K562 (cell line): ENCODE data around the gene TRERF1. TPM values are rescaled to one million over a fixed set of nuclear protein-coding genes. Genes with fewer than 3 reads are reported as not detected.

Experiments used
- ATAC-seq: fragments of 200-7000 bp; cut with Tn5 transposase; 3 replicates; pipeline ENCODE4 v1.9.1; 2020; ENCODE audit warnings: moderate library complexity
- BruUV-seq: library from RNA; stranded (reverse); fragments of 400-500 nt; replicated peaks from 2 replicates; lab custom pipeline; 2021; lab: Mats Ljungman, UMichigan
- CTCF ChIA-PET: fragments of 300-600 bp; formaldehyde crosslinking; extraction: SDS; loops from one replicate; lab custom pipeline; 2021; ENCODE audit warnings: low intra/inter-chr PET ratio; lab: Yijun Ruan, JAX
- POLR2A ChIA-PET: fragments of 300-600, 350-650 bp; sonication (Branson Sonifier 250); formaldehyde crosslinking; extraction: SDS; loops from one replicate; lab custom pipeline; 2021; ENCODE audit warnings: antibody characterized with exemption, inconsistent platforms; lab: Yijun Ruan, JAX
- DNase-seq, 4 experiments: peaks; one replicate each; pipeline versions ENCODE4 v3.0.0 to v3.0.0-alpha.2; 2011 to 2018; ENCODE audit warnings: low spot score in 3 of 4, mixed read lengths in 3 of 4; ENCODE audit errors: extremely low read depth in 1 of 4
- FAIRE-seq: peaks from 2 replicates; lab custom pipeline; 2011; peaks lifted over from hg19 to GRCh38; lab: Jason Lieb, UNC
- H2AFZ ChIP-seq: 2 replicates; pipeline ENCODE4 v1.6.0; 2011; ENCODE audit warnings: low read depth, low read length, control low read depth, inconsistent platforms
- H3K27ac ChIP-seq: fragments of 200-600 bp; 3 replicates; pipeline ENCODE4 v1.8.0; 2011; ENCODE audit warnings: low read depth, mild to moderate bottlenecking, control low read depth, inconsistent platforms, low read length, moderate library complexity, mixed read lengths; ENCODE audit errors: extremely low read depth
- H3K27me3 ChIP-seq, 2 experiments: fragments of 300-600 bp in 1 of 2; 2 replicates in 1 of 2; 3 replicates in 1 of 2; pipeline versions ENCODE4 v1.6.0 to v1.8.0; 2011; ENCODE audit warnings: inconsistent platforms in 2 of 2, low read length in 2 of 2, mild to moderate bottlenecking in 1 of 2, mixed read lengths in 1 of 2, moderate library complexity in 1 of 2; ENCODE audit not compliant: control insufficient read depth in 2 of 2, insufficient read depth in 2 of 2
- H3K36me3 ChIP-seq: fragments of 300-600 bp; 3 replicates; pipeline ENCODE4 v1.8.0; 2011; ENCODE audit warnings: mild to moderate bottlenecking, low read length, inconsistent platforms; ENCODE audit not compliant: control insufficient read depth, insufficient read depth
- H3K4me1 ChIP-seq, 2 experiments: fragments of 200-600 bp in 1 of 2; replicated peaks in 1 of 2; 2 replicates in 1 of 2; 3 replicates in 1 of 2; pipeline versions ENCODE4 v1.5.1 to v1.8.0; 2011; ENCODE audit warnings: inconsistent platforms in 2 of 2, low read length in 2 of 2, mild to moderate bottlenecking in 1 of 2, mixed read lengths in 1 of 2, moderate library complexity in 1 of 2; ENCODE audit not compliant: control insufficient read depth in 2 of 2, insufficient read depth in 2 of 2
- H3K4me2 ChIP-seq: 2 replicates; pipeline ENCODE4 v1.6.1; 2011; ENCODE audit warnings: low read length, control low read depth, inconsistent platforms, mixed read lengths; ENCODE audit not compliant: insufficient read depth
- H3K4me3 ChIP-seq: fragments of 200-600 bp; sonication (generic), shearing (Covaris generic); 2 replicates; pipeline ENCODE4 v1.5.1; 2016; ENCODE audit warnings: control low read depth, inconsistent platforms
- H3K79me2 ChIP-seq: fragments of 200-600 bp; 3 replicates; pipeline ENCODE4 v1.8.0; 2011; ENCODE audit warnings: low read length, inconsistent platforms; ENCODE audit not compliant: control insufficient read depth, insufficient read depth
- H3K9ac ChIP-seq, 2 experiments: 2 replicates each; pipeline versions ENCODE4 v1.6.0 to v1.6.1; 2011; ENCODE audit warnings: low read depth in 2 of 2, low read length in 2 of 2, control low read depth in 1 of 2, inconsistent platforms in 1 of 2, mild to moderate bottlenecking in 1 of 2, mixed read lengths in 1 of 2; ENCODE audit not compliant: insufficient read depth in 1 of 2
- H3K9me1 ChIP-seq: one replicate; pipeline ENCODE4 v1.6.0; 2011; ENCODE audit warnings: inconsistent platforms, mild to moderate bottlenecking, low read length, moderate library complexity; ENCODE audit not compliant: control insufficient read depth, insufficient read depth
- H3K9me3 ChIP-seq: replicated peaks from 2 replicates; pipeline ENCODE4 v1.5.1; 2011; ENCODE audit warnings: low read depth, low read length, inconsistent platforms; ENCODE audit not compliant: control insufficient read depth, insufficient read depth
- H4K20me1 ChIP-seq: replicated peaks from 2 replicates; pipeline ENCODE4 v1.6.1; 2011; ENCODE audit warnings: low read length, inconsistent platforms, mixed read lengths; ENCODE audit not compliant: control insufficient read depth, insufficient read depth
- GTF2A2 ChIP-seq: IDR thresholded peaks from 2 replicates; pipeline ENCODE4 v1.6.1; 2016; ENCODE audit warnings: mild to moderate bottlenecking, missing genetic modification characterization, missing compliant biosample characterization
- RAD21 ChIP-seq, 2 experiments: fragments of 250-450 bp in 1 of 2; fragments of 450-650 bp in 1 of 2; sonication (Bioruptor Pico) in 1 of 2; formaldehyde crosslinking in 1 of 2; IDR thresholded peaks in 1 of 2; conservative IDR thresholded peaks in 1 of 2; 2 replicates each; pipeline versions ENCODE4 v1.4.0 to v1.8.0; 2020 to 2022; ENCODE audit warnings: mild to moderate bottlenecking in 2 of 2, moderate library complexity in 1 of 2
- WGBS: fragments of 100-300 bp; shearing (Covaris generic); methylation state at CpG from one replicate; pipeline ENCODE4 v1.1.6; 2016; ENCODE audit warnings: low coverage, mixed read lengths; ENCODE audit not compliant: insufficient coverage; ENCODE audit errors: missing lambda C conversion rate; 5-methylcytosine and 5-hydroxymethylcytosine counted together
- in situ Hi-C: fragments of 300-500 bp; cut with MboI; formaldehyde crosslinking; loops from 4 replicates; pipeline ENCODE4 v1.15.0; 2018; ENCODE audit warnings: inconsistent platforms, mixed read lengths
- intact Hi-C: fragments of 100-400 bp; cut with micrococcal nuclease; formaldehyde crosslinking; loops from 2 replicates; pipeline ENCODE4 v1.14.2; 2022
- polyA plus RNA-seq, 8 experiments: library from polyadenylated mRNA; depleted of rRNA in 4 of 8; stranded (reverse) in 5 of 8; unstranded in 3 of 8; fragments of >200 nt; fragmentation: Nextera tagmentation in 2 of 8; fragmentation: Illumina TruSeq in 1 of 8; extraction: Ambion mirVana in 2 of 8; extraction: Trizol in 1 of 8; gene quantifications; 2 replicates each; pipeline versions ENCODE4 v1.2.1 to v1.2.3, GENCODE V29; 2011 to 2014; ENCODE audit warnings: inconsistent platforms in 1 of 8, missing spikeins in 1 of 8
- total RNA-seq, 7 experiments: library from RNA; depleted of rRNA in 6 of 7; stranded (reverse); fragments of >200 nt in 6 of 7; fragmentation: Illumina TruSeq in 2 of 7; extraction: Trizol in 2 of 7; gene quantifications; 2 replicates each; pipeline versions ENCODE4 v1.2.1 to v1.2.3, GENCODE V29; 2011 to 2021; ENCODE audit warnings: low replicate concordance in 1 of 7
- TF ChIP-seq, protein P1 (sequence below), 2 experiments: fragments of 450-650 bp in 1 of 2; sonication (generic) in 1 of 2; formaldehyde crosslinking in 1 of 2; IDR thresholded peaks in 1 of 2; conservative IDR thresholded peaks in 1 of 2; 2 replicates each; pipeline versions ENCODE4 v1.6.1 to v1.8.1; 2016 to 2023; ENCODE audit warnings: mild to moderate bottlenecking in 2 of 2, moderate library complexity in 2 of 2, inconsistent platforms in 1 of 2, missing genetic modification reagents in 1 of 2
- TF ChIP-seq, protein P2 (sequence below): sonication (generic); formaldehyde crosslinking; IDR thresholded peaks from 2 replicates; pipeline ENCODE4 v1.8.1; 2023; ENCODE audit warnings: mild to moderate bottlenecking, missing genetic modification reagents

The TRERF1 gene
- total and polyA plus RNA-seq, 9 of the 15 experiments (the other 6 are each of a cell fraction or from before 2014, with no cell fraction given) = 0.04 to 0.20 (median 0.07) TPM; not detected in 3

DNA sequence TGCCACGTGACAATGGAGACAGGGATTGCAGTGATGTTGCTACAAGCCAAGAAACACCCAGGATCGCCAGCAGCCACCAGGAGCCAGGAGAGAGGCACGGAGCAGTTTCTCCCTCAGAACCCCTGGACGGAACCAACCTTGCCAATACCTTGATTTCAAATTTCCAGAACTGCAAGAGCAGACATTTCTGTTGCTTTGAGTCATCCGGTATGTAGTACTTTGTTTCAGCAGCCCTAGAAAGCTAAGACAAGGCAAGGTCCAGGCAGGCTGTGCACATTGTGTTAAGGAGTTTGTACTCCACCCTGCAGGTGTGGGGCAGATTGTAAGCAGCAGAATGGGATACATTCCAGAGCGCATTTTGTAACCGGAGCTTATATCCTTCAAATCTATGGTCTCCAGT is 48.3 kb downstream of the TRERF1 start (continued):
- 0 out of 4 replicates have a peak, but pooled peaks of 1 of the 2 experiments have one; percentile 9 for TF ChIP-seq RAD21 (CRISPR knock-in tag; conservative IDR thresholded peaks at IDR 0.05 in 1 of 2, IDR thresholded peaks at IDR 0.05 in 1 of 2)
- TF ChIP-seq, all 486 proteins: peak for 4

DNA sequence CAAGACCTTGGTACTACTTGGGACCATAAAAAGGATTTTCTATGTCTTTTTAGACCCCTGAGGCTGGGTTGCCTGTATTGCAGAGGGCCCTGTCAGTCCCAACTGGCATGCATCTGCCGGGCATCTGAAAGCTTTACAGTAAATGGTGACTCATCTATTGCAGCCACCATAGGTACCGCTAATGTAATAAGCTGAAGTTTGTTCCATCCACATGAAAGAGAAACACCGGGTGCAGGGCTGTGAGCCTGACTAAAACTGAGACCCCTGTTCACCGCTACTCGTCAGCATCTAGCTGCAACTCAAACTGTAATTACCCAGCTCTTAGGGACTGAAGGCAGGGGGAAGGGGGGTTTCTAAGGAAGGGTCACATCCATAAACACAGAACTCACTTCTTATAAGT is 49.5 kb downstream of the TRERF1 start:
- Histone ChIP-seq H3K9me1 (no peaks in the 10 kb centered on the region), H3K9me3 (no peaks in the 10 kb centered on the region), H3K4me2 (no peak overlapping the region), H2AFZ (no peak overlapping the region; the same call in 1 of the 2 replicates), H4K20me1 (no peaks in the 10 kb centered on the region), H3K27ac (no peak overlapping the region), H3K4me3 (no peak overlapping the region), H3K9ac (no peak overlapping the region), H3K27me3 (peaks cover 7 to 23% of the 10 kb centered on the region in 2 experiments; a peak in 3 of 5 replicates), H3K79me2 (no peaks in the 10 kb centered on the region), H3K4me1 (peaks cover 4 to 25% of the 10 kb centered on the region in 2 experiments; a peak in 3 of 5 replicates), H3K36me3 (no peaks in the 10 kb centered on the region)
- POLR2A ChIA-PET = interaction anchor here (1.3 to 1.4 kb wide), 2 partner anchors 12 to 14 kb away, joined by 3 read pairs; no protein-coding TSS in a partner anchor
- in situ Hi-C loops = no loop called here
- CTCF ChIA-PET = no interaction called here
- no peak for DNase-seq
- intact Hi-C loops = no loop called here
- peak; percentile 35 for FAIRE-seq
- 29% methylated on average over 5 of the region's 5 CpGs for WGBS
- no peak for TF ChIP-seq GTF2A2 (tag)
- TF ChIP-seq, protein P1, sequence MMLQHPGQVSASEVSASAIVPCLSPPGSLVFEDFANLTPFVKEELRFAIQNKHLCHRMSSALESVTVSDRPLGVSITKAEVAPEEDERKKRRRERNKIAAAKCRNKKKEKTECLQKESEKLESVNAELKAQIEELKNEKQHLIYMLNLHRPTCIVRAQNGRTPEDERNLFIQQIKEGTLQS (IDR thresholded peaks at IDR 0.05) = peak; percentile 58
- TF ChIP-seq, protein P1 (CRISPR knock-in tag; conservative IDR thresholded peaks at IDR 0.05) = no peak
- TF ChIP-seq, protein P2, sequence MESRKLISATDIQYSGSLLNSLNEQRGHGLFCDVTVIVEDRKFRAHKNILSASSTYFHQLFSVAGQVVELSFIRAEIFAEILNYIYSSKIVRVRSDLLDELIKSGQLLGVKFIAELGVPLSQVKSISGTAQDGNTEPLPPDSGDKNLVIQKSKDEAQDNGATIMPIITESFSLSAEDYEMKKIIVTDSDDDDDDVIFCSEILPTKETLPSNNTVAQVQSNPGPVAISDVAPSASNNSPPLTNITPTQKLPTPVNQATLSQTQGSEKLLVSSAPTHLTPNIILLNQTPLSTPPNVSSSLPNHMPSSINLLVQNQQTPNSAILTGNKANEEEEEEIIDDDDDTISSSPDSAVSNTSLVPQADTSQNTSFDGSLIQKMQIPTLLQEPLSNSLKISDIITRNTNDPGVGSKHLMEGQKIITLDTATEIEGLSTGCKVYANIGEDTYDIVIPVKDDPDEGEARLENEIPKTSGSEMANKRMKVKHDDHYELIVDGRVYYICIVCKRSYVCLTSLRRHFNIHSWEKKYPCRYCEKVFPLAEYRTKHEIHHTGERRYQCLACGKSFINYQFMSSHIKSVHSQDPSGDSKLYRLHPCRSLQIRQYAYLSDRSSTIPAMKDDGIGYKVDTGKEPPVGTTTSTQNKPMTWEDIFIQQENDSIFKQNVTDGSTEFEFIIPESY = 0 out of 2 replicates have a peak, but pooled peaks have one; percentile 51
- BruUV-seq = no TSS peak
- ATAC-seq = no peak
